Measurements from ENCODE around the gene GRIK1. TPM values are rescaled to one million over a fixed set of nuclear protein-coding genes. Genes with fewer than 3 reads are reported as not detected.

The GRIK1 gene
- total RNA-seq, 1 donor: not detected

GRCh38 chr21:29940991-29941390, 1.2 kb upstream of the GRIK1 start:
- Histone ChIP-seq H3K4me1 (ENCODE audit: insufficient read depth, low read length) (no peaks in the 10 kb centered on the region), H3K27me3 (ENCODE audit: insufficient read depth, low read length) (peaks cover 42% of the 10 kb centered on the region), H3K9me3 (ENCODE audit: low read depth, low read length) (no peaks in the 10 kb centered on the region), H3K4me3 (ENCODE audit: low read length) (no peak overlapping the region)

GRCh38 chr21:29940361-29940760, 565 bp upstream of the GRIK1 start:
- Histone ChIP-seq H3K27me3 (ENCODE audit: insufficient read depth, low read length) (peaks cover 42% of the 10 kb centered on the region), H3K4me3 (ENCODE audit: low read length) (no peak overlapping the region), H3K4me1 (ENCODE audit: insufficient read depth, low read length) (no peaks in the 10 kb centered on the region), H3K9me3 (ENCODE audit: low read depth, low read length) (no peaks in the 10 kb centered on the region)

- Histone ChIP-seq H3K4me1 (ENCODE audit: insufficient read depth, low read length) (no peaks in the 10 kb centered on the region), H3K4me3 (ENCODE audit: low read length) (no peak overlapping the region), H3K9me3 (ENCODE audit: low read depth, low read length) (no peaks in the 10 kb centered on the region), H3K27me3 (ENCODE audit: insufficient read depth, low read length) (peaks cover 42% of the 10 kb centered on the region)
Observed at GRCh38 chr21:29939104-29939923, 482 bp downstream of the GRIK1 start.

GRCh38 chr21:29938776-29939103, 1.1 kb downstream of the GRIK1 start:
- no peaks in the 10 kb centered on the region for H3K9me3 ChIP-seq (ENCODE audit: low read depth, low read length)
- no peak overlapping the region for H3K4me3 ChIP-seq (ENCODE audit: low read length)
- peaks cover 42% of the 10 kb centered on the region for H3K27me3 ChIP-seq (ENCODE audit: insufficient read depth, low read length)
- H3K4me1 ChIP-seq (ENCODE audit: insufficient read depth, low read length): no peaks in the 10 kb centered on the region

- Histone ChIP-seq H3K4me3 (ENCODE audit: low read length) (no peak overlapping the region), H3K27me3 (ENCODE audit: insufficient read depth, low read length) (peaks cover 4% of the 10 kb centered on the region), H3K4me1 (ENCODE audit: insufficient read depth, low read length) (no peaks in the 10 kb centered on the region), H3K9me3 (ENCODE audit: low read depth, low read length) (no peaks in the 10 kb centered on the region)
Observed at GRCh38 chr21:29933088-29933487, 6.7 kb downstream of the GRIK1 start.

- Histone ChIP-seq H3K4me1 (ENCODE audit: insufficient read depth, low read length) (no peaks in the 10 kb centered on the region), H3K9me3 (ENCODE audit: low read depth, low read length) (no peaks in the 10 kb centered on the region), H3K4me3 (ENCODE audit: low read length) (no peak overlapping the region), H3K27me3 (ENCODE audit: insufficient read depth, low read length) (no peaks in the 10 kb centered on the region)
Observed at GRCh38 chr21:29928537-29928936, 11.3 kb downstream of the GRIK1 start.

GRCh38 chr21:29920938-29921337, 18.9 kb downstream of the GRIK1 start:
- H3K9me3 ChIP-seq (ENCODE audit: low read depth, low read length): no peaks in the 10 kb centered on the region
- no peaks in the 10 kb centered on the region for H3K27me3 ChIP-seq (ENCODE audit: insufficient read depth, low read length)
- H3K4me3 ChIP-seq (ENCODE audit: low read length): no peak overlapping the region
- H3K4me1 ChIP-seq (ENCODE audit: insufficient read depth, low read length): no peaks in the 10 kb centered on the region

GRCh38 chr21:29914326-29914725, 25.5 kb downstream of the GRIK1 start:
- H3K4me1 ChIP-seq (ENCODE audit: insufficient read depth, low read length): no peaks in the 10 kb centered on the region
- H3K9me3 ChIP-seq (ENCODE audit: low read depth, low read length): no peaks in the 10 kb centered on the region
- no peaks in the 10 kb centered on the region for H3K27me3 ChIP-seq (ENCODE audit: insufficient read depth, low read length)
- H3K4me3 ChIP-seq (ENCODE audit: low read length): no peak overlapping the region

- H3K4me3 ChIP-seq (ENCODE audit: low read length): no peak overlapping the region
- no peaks in the 10 kb centered on the region for H3K9me3 ChIP-seq (ENCODE audit: low read depth, low read length)
- no peaks in the 10 kb centered on the region for H3K4me1 ChIP-seq (ENCODE audit: insufficient read depth, low read length)
- H3K27me3 ChIP-seq (ENCODE audit: insufficient read depth, low read length): no peaks in the 10 kb centered on the region
Observed at GRCh38 chr21:29909571-29909970, 30.2 kb downstream of the GRIK1 start.

GRCh38 chr21:29904359-29905282, 35.2 kb downstream of the GRIK1 start:
- Histone ChIP-seq H3K27me3 (ENCODE audit: insufficient read depth, low read length) (no peaks in the 10 kb centered on the region), H3K4me1 (ENCODE audit: insufficient read depth, low read length) (no peaks in the 10 kb centered on the region), H3K9me3 (ENCODE audit: low read depth, low read length) (no peaks in the 10 kb centered on the region), H3K4me3 (ENCODE audit: low read length) (no peak overlapping the region)

- Histone ChIP-seq H3K27me3 (ENCODE audit: insufficient read depth, low read length) (no peaks in the 10 kb centered on the region), H3K9me3 (ENCODE audit: low read depth, low read length) (no peaks in the 10 kb centered on the region), H3K4me1 (ENCODE audit: insufficient read depth, low read length) (no peaks in the 10 kb centered on the region), H3K4me3 (ENCODE audit: low read length) (no peak overlapping the region)
Observed at GRCh38 chr21:29896884-29897283, 42.9 kb downstream of the GRIK1 start.

- Histone ChIP-seq H3K4me1 (ENCODE audit: insufficient read depth, low read length) (no peaks in the 10 kb centered on the region), H3K27me3 (ENCODE audit: insufficient read depth, low read length) (no peaks in the 10 kb centered on the region), H3K9me3 (ENCODE audit: low read depth, low read length) (no peaks in the 10 kb centered on the region), H3K4me3 (ENCODE audit: low read length) (no peak overlapping the region)
Observed at GRCh38 chr21:29893687-29894086, 46.1 kb downstream of the GRIK1 start.

- no peaks in the 10 kb centered on the region for H3K9me3 ChIP-seq (ENCODE audit: low read depth, low read length)
- H3K27me3 ChIP-seq (ENCODE audit: insufficient read depth, low read length): no peaks in the 10 kb centered on the region
- H3K4me1 ChIP-seq (ENCODE audit: insufficient read depth, low read length): no peaks in the 10 kb centered on the region
- no peak overlapping the region for H3K4me3 ChIP-seq (ENCODE audit: low read length)
Observed at GRCh38 chr21:29892379-29892778, 47.4 kb downstream of the GRIK1 start.

GRCh38 chr21:29888437-29888836, 51.4 kb downstream of the GRIK1 start:
- no peaks in the 10 kb centered on the region for H3K27me3 ChIP-seq (ENCODE audit: insufficient read depth, low read length)

GRCh38 chr21:29887313-29888009, 52.3 kb downstream of the GRIK1 start:
- Histone ChIP-seq H3K4me1 (ENCODE audit: insufficient read depth, low read length) (no peaks in the 10 kb centered on the region), H3K27me3 (ENCODE audit: insufficient read depth, low read length) (no peaks in the 10 kb centered on the region), H3K9me3 (ENCODE audit: low read depth, low read length) (no peaks in the 10 kb centered on the region), H3K4me3 (ENCODE audit: low read length) (no peak overlapping the region)

More at GRCh38 chr21:29888437-29888836, 51.4 kb downstream of the GRIK1 start:
- H3K4me1 ChIP-seq (ENCODE audit: insufficient read depth, low read length): no peaks in the 10 kb centered on the region
- H3K4me3 ChIP-seq (ENCODE audit: low read length): no peak overlapping the region
- no peaks in the 10 kb centered on the region for H3K9me3 ChIP-seq (ENCODE audit: low read depth, low read length)
